HG03469 (cell line): ENCODE results near the gene TIRAP.

Experiments
- ATAC-seq: cut with Tn5 transposase; IDR thresholded peaks from one replicate; pipeline ENCODE4 v1.9.1; 2021; ENCODE audit warnings: mild to moderate bottlenecking, moderate library complexity, moderate number of reproducible peaks; ENCODE audit not compliant: unreplicated experiment

The TIRAP gene

GRCh38 chr11:126318574-126319373, 35.9 kb downstream of the TIRAP start:
- peak; percentile 94 for ATAC-seq

- ATAC-seq: no peak
Observed at GRCh38 chr11:126319374-126319740, 36.5 kb downstream of the TIRAP start.

- ATAC-seq: no peak
Observed at GRCh38 chr11:126322996-126323395, 40.1 kb downstream of the TIRAP start.

GRCh38 chr11:126327281-126328000, 44.5 kb downstream of the TIRAP start:
- ATAC-seq: no peak

GRCh38 chr11:126328001-126328390, 45.1 kb downstream of the TIRAP start:
- no peak for ATAC-seq

- ATAC-seq: no peak
Observed at GRCh38 chr11:126328444-126328843, 45.6 kb downstream of the TIRAP start.

GRCh38 chr11:126328938-126329643, 46.2 kb downstream of the TIRAP start:
- ATAC-seq: no peak

- ATAC-seq: no peak
Observed at GRCh38 chr11:126329644-126330211, 46.8 kb downstream of the TIRAP start.

- no peak for ATAC-seq
Observed at GRCh38 chr11:126331286-126331685, 48.4 kb downstream of the TIRAP start.

- ATAC-seq: no peak
Observed at GRCh38 chr11:126332221-126332711, 49.4 kb downstream of the TIRAP start.

GRCh38 chr11:126333142-126333541, 50.2 kb downstream of the TIRAP start:
- ATAC-seq: no peak

- no peak for ATAC-seq
Observed at GRCh38 chr11:126334659-126335462, 52.0 kb downstream of the TIRAP start.

GRCh38 chr11:126335463-126335760, 52.5 kb downstream of the TIRAP start:
- no peak for ATAC-seq

- no peak for ATAC-seq
Observed at GRCh38 chr11:126336138-126336541, 53.2 kb downstream of the TIRAP start.

- ATAC-seq: no peak
Observed at GRCh38 chr11:126336671-126337101, 53.8 kb downstream of the TIRAP start.

- ATAC-seq: no peak
Observed at GRCh38 chr11:126337126-126337473, 54.2 kb downstream of the TIRAP start.

GRCh38 chr11:126337474-126338241, 54.8 kb downstream of the TIRAP start:
- no peak for ATAC-seq

- ATAC-seq: no peak
Observed at GRCh38 chr11:126338346-126339055, 55.6 kb downstream of the TIRAP start.
